Erythroblast (primary cell): Measurements from ENCODE around the gene SYNE2.
"Not testable (repeated sequence)": the region's sequence is repeated elsewhere in the genome, so short reads cannot be mapped to it uniquely, and the experiment has no call there.

Experiments used
- DNase-seq, 2 experiments: peaks; one replicate each; lab custom pipeline; 2025; lab: John Stamatoyannopoulos, UW
- GATA1 ChIP-seq: IDR thresholded peaks from 2 replicates; pipeline ENCODE4 v1.6.1; 2011; ENCODE audit warnings: low read depth, mild to moderate bottlenecking, control low read depth, low read length, moderate library complexity
- POLR2A ChIP-seq: IDR thresholded peaks from 2 replicates; pipeline ENCODE4 v1.6.1; 2011; ENCODE audit warnings: mild to moderate bottlenecking, low read length

The SYNE2 gene

GRCh38 chr14:64012720-64013119 is 159.9 kb downstream of the SYNE2 start:
- no peak for DNase-seq
- TF ChIP-seq POLR2A (no peak), GATA1 (no peak)

GRCh38 chr14:64025479-64025878 is 172.7 kb downstream of the SYNE2 start:
- TF ChIP-seq POLR2A (no peak), GATA1 (no peak)
- no peak for DNase-seq

- DNase-seq: no peak
- TF ChIP-seq POLR2A (no peak), GATA1 (no peak)
These were observed 173.8 kb downstream of the SYNE2 start for GRCh38 chr14:64026600-64026999.

GRCh38 chr14:64035143-64035542 is 182.3 kb downstream of the SYNE2 start:
- TF ChIP-seq GATA1 (no peak), POLR2A (no peak)
- no peak for DNase-seq

GRCh38 chr14:64037869-64038745 is 185.3 kb downstream of the SYNE2 start:
- not testable (repeated sequence) for DNase-seq

GRCh38 chr14:64038841-64039542 is 186.2 kb downstream of the SYNE2 start:
- DNase-seq: no peak
- TF ChIP-seq GATA1 (no peak), POLR2A (no peak)

GRCh38 chr14:64040044-64040443 is 187.2 kb downstream of the SYNE2 start:
- DNase-seq: peak in 1 of 2 experiments; percentile 20
- no peak for TF ChIP-seq POLR2A
- no peak for TF ChIP-seq GATA1

GRCh38 chr14:64043296-64043695 is 190.5 kb downstream of the SYNE2 start:
- not testable (repeated sequence) for DNase-seq

GRCh38 chr14:64045091-64045490 is 192.3 kb downstream of the SYNE2 start:
- TF ChIP-seq GATA1 (no peak), POLR2A (no peak)
- DNase-seq: no peak

GRCh38 chr14:64049616-64050381 is 197.0 kb downstream of the SYNE2 start:
- DNase-seq: no peak
- TF ChIP-seq POLR2A: no peak
- no peak for TF ChIP-seq GATA1

GRCh38 chr14:64053694-64054669 is 201.2 kb downstream of the SYNE2 start:
- no peak for DNase-seq
- TF ChIP-seq POLR2A: no peak
- TF ChIP-seq GATA1: no peak

- no peak for DNase-seq
- no peak for TF ChIP-seq POLR2A
- TF ChIP-seq GATA1: no peak
These were observed 206.8 kb downstream of the SYNE2 start for GRCh38 chr14:64059454-64060198.
